PC-9 (cell line): ENCODE measurements around the gene CDH13.

Experiments
- CTCF ChIP-seq: fragments of 200-600 bp; sonication (generic); conservative IDR thresholded peaks from 2 replicates; pipeline ENCODE4 v1.6.1; 2017; ENCODE audit warnings: mixed run types, antibody characterized with exemption, mild to moderate bottlenecking, moderate library complexity
- EZH2 ChIP-seq: fragments of 200-600 bp; sonication (generic); IDR thresholded peaks from 2 replicates; pipeline ENCODE4 v1.8.0; 2017; ENCODE audit warnings: antibody characterized with exemption, low read depth

- TF ChIP-seq CTCF (no peak), EZH2 (no peak)
Measured at GRCh38 chr16:82824408-82824807, 197.6 kb downstream of the CDH13 start.
